HAP-1 (cell line): ENCODE results near the gene CACFD1.

ENCODE experiments used
- DNase-seq, 2 experiments: peaks; one replicate each; pipeline ENCODE4 v3.0.0-alpha.2; 2016 to 2020; ENCODE audit warnings: low spot score in 2 of 2
- H3K27me3 ChIP-seq: fragments of 250-450 bp; sonication (Bioruptor Pico); 2 replicates; pipeline ENCODE4 v1.5.1; 2020; ENCODE audit warnings: low read depth, mild to moderate bottlenecking, moderate library complexity
- H3K36me3 ChIP-seq: fragments of 250-450 bp; sonication (Bioruptor Pico); replicated peaks from 2 replicates; pipeline ENCODE4 v1.5.1; 2020; ENCODE audit warnings: mild to moderate bottlenecking
- H3K4me1 ChIP-seq: fragments of 250-450 bp; sonication (Bioruptor Pico); 2 replicates; pipeline ENCODE4 v1.5.1; 2020; ENCODE audit warnings: mild to moderate bottlenecking
- H3K4me3 ChIP-seq: fragments of 250-450 bp; sonication (Bioruptor Pico); 2 replicates; pipeline ENCODE4 v1.5.1; 2020; ENCODE audit warnings: mild to moderate bottlenecking, moderate library complexity
- H3K9me3 ChIP-seq: fragments of 250-450 bp; sonication (Bioruptor Pico); 2 replicates; pipeline ENCODE4 v1.5.1; 2020; ENCODE audit warnings: mild to moderate bottlenecking, moderate library complexity
- in situ Hi-C: fragments of 300-500 bp; cut with MboI; formaldehyde crosslinking; loops from 3 replicates; pipeline ENCODE4 v1.14.3; 2020; ENCODE audit warnings: low sequenced_read_pairs, inconsistent platforms, mixed read lengths

The CACFD1 gene

DNA sequence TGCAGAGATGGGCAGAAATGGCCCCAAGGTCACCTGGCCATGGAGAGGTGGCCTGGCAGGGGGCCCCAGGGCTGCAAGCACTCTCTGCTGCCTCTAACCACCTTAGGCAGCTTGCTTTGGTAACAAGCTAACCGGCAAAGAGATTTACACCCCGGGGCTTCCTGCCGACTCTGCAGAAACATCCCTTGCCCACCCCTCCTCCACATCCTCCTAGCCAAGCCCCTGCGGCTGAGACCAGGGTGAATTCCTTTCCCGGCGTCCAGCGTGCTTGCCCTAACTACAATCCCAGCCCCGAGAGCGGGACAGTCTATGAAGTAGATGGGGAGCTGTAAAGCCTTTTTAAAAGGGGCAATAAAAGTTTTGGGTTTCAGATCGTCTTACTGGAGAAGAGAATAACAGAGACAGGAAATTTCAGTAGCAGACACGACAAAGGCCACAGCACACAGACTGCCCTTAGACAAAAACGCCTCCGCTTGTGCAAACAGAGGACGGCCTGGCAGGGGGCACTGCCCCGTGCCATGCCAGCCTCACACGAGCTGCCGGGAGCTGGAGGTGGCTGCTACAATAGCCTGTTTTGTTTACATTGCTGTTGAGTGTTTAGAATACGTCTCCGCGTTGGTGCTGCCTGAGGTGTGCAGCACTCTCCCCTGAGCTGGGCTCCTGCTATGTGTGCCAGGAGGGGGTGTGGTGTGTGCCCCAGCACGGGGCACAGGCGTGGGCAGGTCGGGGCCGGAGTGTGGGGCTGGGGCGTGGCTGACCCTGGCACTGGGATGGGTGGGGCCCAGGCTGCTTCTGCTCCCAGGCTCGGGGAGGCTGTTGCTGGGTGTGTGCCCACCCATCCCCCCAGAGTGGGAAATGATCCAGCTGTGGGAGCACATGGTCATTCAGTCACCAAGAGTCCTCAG lies 49.7 kb downstream of the CACFD1 start:
- DNase-seq, result peak; percentile 7 to 39

DNA sequence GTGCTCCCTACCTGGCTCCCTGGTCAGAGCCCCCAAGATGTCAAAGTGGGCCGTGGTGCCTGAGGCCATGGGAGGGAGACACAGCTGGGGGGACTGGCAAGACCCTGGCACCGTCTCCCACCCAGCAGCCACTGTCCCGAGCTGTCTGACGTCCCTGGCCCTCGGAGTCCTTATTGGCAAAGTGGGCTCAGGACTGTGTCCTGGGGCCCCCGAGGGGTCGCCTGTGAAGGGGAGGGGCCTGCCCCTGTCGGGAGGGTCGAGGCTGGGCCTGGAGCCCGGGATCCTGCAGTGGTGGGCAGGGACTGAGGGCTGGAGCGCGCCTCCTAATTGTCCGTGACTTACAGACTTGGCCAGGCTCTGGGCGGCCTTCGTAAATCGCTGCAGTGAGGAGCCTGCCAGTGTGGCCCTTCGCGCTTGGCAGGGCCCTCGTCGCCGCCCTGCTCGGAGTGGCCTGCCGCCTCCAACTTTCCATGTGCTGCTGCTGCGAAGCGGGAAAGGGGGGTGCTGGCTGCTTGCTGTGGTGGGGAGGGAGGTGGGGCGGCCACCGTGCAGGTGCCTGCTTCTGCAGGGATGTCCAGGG lies 51.2 kb downstream of the CACFD1 start:
- Histone ChIP-seq H3K36me3 (no peaks in the 10 kb centered on the region), H3K4me1 (no peaks in the 10 kb centered on the region), H3K27me3 (peaks cover 9% of the 10 kb centered on the region), H3K4me3 (no peak overlapping the region), H3K9me3 (no peaks in the 10 kb centered on the region)
- in situ Hi-C loops, result no loop called here
- DNase-seq, result no peak

More for the DNA sequence above, 49.7 kb downstream of the CACFD1 start:
- Histone ChIP-seq H3K36me3 (no peaks in the 10 kb centered on the region), H3K9me3 (no peaks in the 10 kb centered on the region), H3K27me3 (peaks cover 6% of the 10 kb centered on the region), H3K4me1 (no peaks in the 10 kb centered on the region), H3K4me3 (no peak overlapping the region)
- in situ Hi-C loops, result no loop called here

GRCh38 chr9:133511607-133512006 lies 51.8 kb downstream of the CACFD1 start:
- DNase-seq, result no peak
- Histone ChIP-seq H3K27me3 (peaks cover 9% of the 10 kb centered on the region), H3K4me1 (no peaks in the 10 kb centered on the region), H3K9me3 (no peaks in the 10 kb centered on the region), H3K4me3 (no peak overlapping the region), H3K36me3 (no peaks in the 10 kb centered on the region)
- in situ Hi-C loops, result no loop called here

GRCh38 chr9:133512253-133513213 lies 52.8 kb downstream of the CACFD1 start:
- in situ Hi-C loops, result no loop called here
- Histone ChIP-seq H3K4me3 (no peak overlapping the region), H3K36me3 (no peaks in the 10 kb centered on the region), H3K4me1 (no peaks in the 10 kb centered on the region), H3K27me3 (peaks cover 9% of the 10 kb centered on the region), H3K9me3 (no peaks in the 10 kb centered on the region)
- no peak for DNase-seq

DNA sequence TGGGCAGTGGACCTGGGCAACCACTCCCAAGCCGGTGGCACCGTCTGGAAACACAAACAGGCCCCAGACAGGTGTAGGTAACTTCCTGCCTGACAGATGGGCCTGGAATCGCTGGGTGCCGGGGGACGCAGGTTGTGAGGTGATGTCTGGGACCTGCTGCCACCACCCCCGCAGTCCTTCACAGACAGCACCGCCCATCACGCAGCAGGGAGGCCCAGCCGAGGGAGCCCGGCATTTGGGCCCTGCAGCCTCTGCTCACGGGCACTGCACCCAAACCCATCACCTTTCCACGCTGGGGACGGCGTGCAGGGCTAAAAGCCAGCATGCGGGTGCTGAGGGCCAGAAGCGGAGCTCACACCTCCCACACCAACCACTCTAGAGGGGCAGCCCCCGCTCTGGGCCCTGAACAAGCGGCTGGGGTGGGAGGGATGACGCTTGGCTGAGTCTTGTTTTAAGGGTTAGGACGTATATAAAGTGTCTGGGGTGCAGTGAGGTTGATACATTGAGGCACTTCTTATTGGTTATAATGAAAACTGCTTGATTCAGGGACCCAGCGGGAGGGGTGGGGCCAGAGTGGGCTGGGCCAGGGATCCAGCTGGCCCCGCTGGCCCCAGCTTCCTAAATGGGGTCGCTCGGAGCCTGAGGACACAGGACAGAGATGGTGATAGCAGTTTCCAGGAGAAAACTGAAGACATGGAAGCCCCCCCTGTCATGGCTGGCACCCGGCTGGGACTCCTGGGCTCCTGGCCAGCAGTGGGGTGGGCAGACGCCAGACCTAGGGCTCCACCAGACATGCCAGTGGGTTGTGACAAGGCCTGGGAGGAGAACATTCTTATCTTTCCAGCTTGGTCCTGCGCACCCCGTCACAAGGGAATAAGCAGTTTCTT lies 53.7 kb downstream of the CACFD1 start:
- DNase-seq, result no peak
- no peaks in the 10 kb centered on the region for H3K36me3 ChIP-seq

GRCh38 chr9:133514460-133515239 lies 54.9 kb downstream of the CACFD1 start:
- Histone ChIP-seq H3K27me3 (peaks cover 3% of the 10 kb centered on the region; the same call in 1 of the 2 replicates), H3K36me3 (no peaks in the 10 kb centered on the region), H3K9me3 (no peaks in the 10 kb centered on the region), H3K4me1 (no peaks in the 10 kb centered on the region), H3K4me3 (no peak overlapping the region)
- DNase-seq, result no peak
- in situ Hi-C loops, result no loop called here

More for the DNA sequence above, 53.7 kb downstream of the CACFD1 start:
- H3K27me3 ChIP-seq, result peaks cover 6% of the 10 kb centered on the region
- no peaks in the 10 kb centered on the region for H3K4me1 ChIP-seq
- H3K9me3 ChIP-seq, result no peaks in the 10 kb centered on the region
- no peak overlapping the region for H3K4me3 ChIP-seq
- in situ Hi-C loops, result no loop called here

DNA sequence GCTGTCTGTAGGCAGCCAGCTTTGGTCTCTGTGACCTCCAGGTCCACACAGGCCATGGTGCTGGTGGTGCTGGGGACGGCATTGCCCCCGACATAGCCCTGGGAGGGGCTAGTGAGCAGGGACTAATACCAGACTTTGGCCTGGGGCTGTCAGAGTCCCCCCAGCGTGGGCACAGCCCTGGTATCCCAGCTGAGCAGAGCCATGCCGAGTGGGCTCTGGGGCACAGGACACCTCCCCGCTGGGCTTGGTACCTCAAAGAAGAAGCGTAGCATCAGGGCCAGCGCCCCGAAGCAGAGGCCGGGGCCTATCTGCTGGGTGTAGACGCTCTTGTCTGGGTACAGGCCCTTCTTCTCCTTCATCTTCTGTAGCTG lies 55.4 kb downstream of the CACFD1 start:
- peaks cover 3% of the 10 kb centered on the region; the same call in 1 of the 2 replicates for H3K27me3 ChIP-seq
- no peak overlapping the region for H3K4me3 ChIP-seq
- no peaks in the 10 kb centered on the region for H3K9me3 ChIP-seq
- no peaks in the 10 kb centered on the region for H3K4me1 ChIP-seq
- DNase-seq, result no peak
- in situ Hi-C loops, result no loop called here
- no peaks in the 10 kb centered on the region for H3K36me3 ChIP-seq

DNA sequence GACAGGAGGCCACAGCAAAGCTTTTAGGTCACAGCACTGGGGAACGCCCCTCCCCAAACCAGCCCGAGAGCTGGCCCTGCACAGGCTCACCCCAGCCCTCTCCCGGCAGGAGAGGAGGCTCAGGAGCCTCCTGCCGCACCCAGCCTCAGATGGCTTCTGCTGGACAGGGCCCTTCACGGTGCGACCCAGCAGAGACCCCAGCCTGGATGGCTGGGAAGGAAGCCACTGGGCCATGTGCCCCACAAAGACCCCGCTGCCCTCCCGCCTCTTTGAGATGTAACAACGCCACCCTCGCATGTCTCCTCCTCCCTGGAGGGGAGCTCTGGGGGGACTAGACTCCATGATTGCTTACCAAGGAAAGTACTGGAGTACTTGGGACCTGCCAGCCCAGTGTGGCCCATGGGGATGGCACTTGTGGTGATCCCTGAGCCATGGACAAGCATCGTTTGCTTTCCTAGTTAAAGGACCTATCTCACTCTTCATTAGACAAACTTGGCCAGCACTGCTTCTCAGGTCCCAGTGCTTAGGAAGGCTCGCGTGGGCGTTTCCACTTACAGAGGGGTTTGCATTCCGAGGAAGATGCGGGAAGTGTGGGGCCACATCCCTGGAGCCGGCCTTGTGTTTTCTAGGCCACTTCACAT lies 56.0 kb downstream of the CACFD1 start:
- Histone ChIP-seq H3K4me1 (no peaks in the 10 kb centered on the region), H3K27me3 (peaks cover 3% of the 10 kb centered on the region; the same call in 1 of the 2 replicates), H3K9me3 (no peaks in the 10 kb centered on the region), H3K4me3 (no peak overlapping the region), H3K36me3 (no peaks in the 10 kb centered on the region)
- in situ Hi-C loops, result no loop called here
- no peak for DNase-seq

DNA sequence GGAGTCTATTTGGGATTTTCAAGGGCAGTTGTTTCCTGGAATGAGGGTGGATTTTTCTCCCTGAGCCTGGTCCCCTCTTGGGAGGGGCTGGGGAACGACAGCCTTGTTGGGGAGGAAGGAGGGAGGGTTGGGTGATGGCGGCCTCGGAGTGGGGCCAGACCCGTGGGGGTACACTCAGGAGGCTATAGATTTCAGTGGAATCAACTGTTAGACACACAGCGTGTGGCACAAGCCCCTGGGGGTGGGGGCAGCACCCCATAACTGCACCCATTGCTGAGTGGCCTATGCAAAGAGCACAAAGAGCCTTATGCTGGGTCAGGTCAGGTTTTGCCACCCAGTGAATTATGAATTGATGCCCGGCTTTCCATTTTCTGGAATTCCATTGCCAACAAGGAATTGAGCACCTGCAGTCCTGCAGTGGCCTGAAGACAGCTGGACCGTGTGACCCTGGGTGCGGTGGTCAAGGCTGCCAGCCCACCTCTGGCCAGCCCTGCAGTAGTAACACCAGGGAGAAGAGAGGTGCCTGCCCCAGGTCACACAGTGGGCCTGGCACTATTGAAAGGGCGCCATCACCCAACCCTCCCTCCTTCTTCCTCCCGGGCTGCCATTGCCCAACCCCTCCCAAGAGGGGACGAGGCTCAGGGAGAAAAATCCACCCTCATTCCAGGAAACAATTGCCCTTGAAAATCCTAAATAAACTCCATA lies 56.6 kb downstream of the CACFD1 start:
- in situ Hi-C loops, result no loop called here
- Histone ChIP-seq H3K4me3 (no peak overlapping the region), H3K9me3 (no peaks in the 10 kb centered on the region), H3K4me1 (no peaks in the 10 kb centered on the region), H3K36me3 (no peaks in the 10 kb centered on the region), H3K27me3 (peaks cover 3% of the 10 kb centered on the region; the same call in 1 of the 2 replicates)
- DNase-seq, result no peak

GRCh38 chr9:133516961-133517350 lies 57.2 kb downstream of the CACFD1 start:
- no peak for DNase-seq
- no peaks in the 10 kb centered on the region for H3K36me3 ChIP-seq
- H3K9me3 ChIP-seq, result no peaks in the 10 kb centered on the region
- H3K4me1 ChIP-seq, result no peaks in the 10 kb centered on the region
- H3K4me3 ChIP-seq, result no peak overlapping the region
- peaks cover 3% of the 10 kb centered on the region; the same call in 1 of the 2 replicates for H3K27me3 ChIP-seq
- in situ Hi-C loops, result no loop called here

DNA sequence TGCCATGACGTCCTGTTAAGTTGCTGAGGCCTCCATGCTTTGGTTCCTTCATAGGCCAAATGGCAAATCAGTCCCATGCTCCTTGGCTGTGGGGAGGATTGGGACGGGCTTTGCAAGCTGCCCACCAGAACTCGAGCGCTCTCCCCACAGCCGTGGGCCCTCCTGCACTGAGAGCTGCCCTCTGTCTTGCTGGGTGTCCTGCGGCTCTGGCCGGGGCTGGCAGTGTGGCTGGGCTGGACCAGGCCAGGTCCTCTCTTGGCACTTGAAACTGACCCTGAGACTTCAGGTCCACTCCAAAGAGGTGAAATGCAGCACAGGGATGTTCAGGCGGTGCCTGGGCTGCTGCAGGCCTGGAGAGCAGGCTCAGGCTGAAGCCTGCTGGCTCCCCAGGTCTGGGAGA lies 57.9 kb downstream of the CACFD1 start:
- H3K36me3 ChIP-seq, result no peaks in the 10 kb centered on the region
- in situ Hi-C loops, result no loop called here
- DNase-seq, result no peak
- H3K9me3 ChIP-seq, result no peaks in the 10 kb centered on the region
- no peak overlapping the region for H3K4me3 ChIP-seq
- H3K27me3 ChIP-seq, result peaks cover 3% of the 10 kb centered on the region; the same call in 1 of the 2 replicates
- no peaks in the 10 kb centered on the region for H3K4me1 ChIP-seq
